ENCODE measurements around the gene PITHD1.
"Not testable (repeated sequence)": the region's sequence is repeated elsewhere in the genome, so short reads cannot be mapped to it uniquely, and the experiment has no call there.

PITHD1 gene

GRCh38 chr1:23777979-23778814 is at the start of gene PITHD1:
TSS of gene PITHD1 (plus strand) at chr1:23778418. CDS start at chr1:23778516, 98 bp downstream.
- DNase-seq (ENCODE audit: low spot score) = peak; percentile 98

- peak; percentile 49 for DNase-seq (ENCODE audit: low spot score)
Observed at GRCh38 chr1:23732363-23733224, 45.6 kb upstream of the PITHD1 start.

- DNase-seq (ENCODE audit: low spot score) = not testable (repeated sequence)
Observed at GRCh38 chr1:23733281-23733680, 44.9 kb upstream of the PITHD1 start.

- DNase-seq (ENCODE audit: low spot score) = no peak
Observed at GRCh38 chr1:23736437-23737134, 41.6 kb upstream of the PITHD1 start.

GRCh38 chr1:23741609-23742008 is 36.6 kb upstream of the PITHD1 start:
- DNase-seq (ENCODE audit: low spot score) = no peak

GRCh38 chr1:23742670-23743286 is 35.4 kb upstream of the PITHD1 start:
- DNase-seq (ENCODE audit: low spot score) = no peak

- peak; percentile 91 for DNase-seq (ENCODE audit: low spot score)
Observed at GRCh38 chr1:23743287-23744152, 34.7 kb upstream of the PITHD1 start, which contains the start of gene ELOA. TSS of gene ELOA (plus strand) at chr1:23743471. CDS start at chr1:23743504, 33 bp downstream.

GRCh38 chr1:23745515-23745914 is 32.7 kb upstream of the PITHD1 start:
- peak; percentile 68 for DNase-seq (ENCODE audit: low spot score)

- peak; percentile 23 for DNase-seq (ENCODE audit: low spot score)
Observed at GRCh38 chr1:23748016-23748415, 30.2 kb upstream of the PITHD1 start.

- DNase-seq (ENCODE audit: low spot score) = peak; percentile 74
Observed at GRCh38 chr1:23751050-23751814, 27.0 kb upstream of the PITHD1 start.

- no peak for DNase-seq (ENCODE audit: low spot score)
Observed at GRCh38 chr1:23751815-23752200, 26.4 kb upstream of the PITHD1 start.

- DNase-seq (ENCODE audit: low spot score) = no peak
Observed at GRCh38 chr1:23752909-23753308, 25.3 kb upstream of the PITHD1 start.

GRCh38 chr1:23756676-23757075 is 21.5 kb upstream of the PITHD1 start:
- DNase-seq (ENCODE audit: low spot score) = peak; percentile 51

GRCh38 chr1:23757812-23758211 is 20.4 kb upstream of the PITHD1 start:
- no peak for DNase-seq (ENCODE audit: low spot score)

- DNase-seq (ENCODE audit: low spot score) = no peak
Observed at GRCh38 chr1:23759277-23759676, 18.9 kb upstream of the PITHD1 start.

GRCh38 chr1:23763041-23763577 is 15.1 kb upstream of the PITHD1 start:
- no peak for DNase-seq (ENCODE audit: low spot score)

GRCh38 chr1:23768733-23769132 is 9.5 kb upstream of the PITHD1 start:
- DNase-seq (ENCODE audit: low spot score) = no peak

GRCh38 chr1:23772049-23772853 is 6.0 kb upstream of the PITHD1 start:
- peak; percentile 73 for DNase-seq (ENCODE audit: low spot score)

GRCh38 chr1:23772854-23773242 is 5.4 kb upstream of the PITHD1 start:
- DNase-seq (ENCODE audit: low spot score) = no peak

Data from AG08396 (cell line).